Right lobe of liver (tissue), 6 donors: Measurements from ENCODE around the gene HDC. TPM values are rescaled to one million over a fixed set of nuclear protein-coding genes. Genes with fewer than 3 reads are reported as not detected.
A peak's percentile ranks its signal among the peaks of the same experiment; 100 is the strongest.

Source experiments
- ATAC-seq, 4 donors: fragments of 200-7000 bp; cut with Tn5 transposase; one replicate each; pipeline ENCODE4 v1.9.1; 2020; ENCODE audit warnings: mild to moderate bottlenecking in 4 of 4, moderate library complexity in 4 of 4
- DNase-seq, 3 donors: peaks; one replicate each; pipeline ENCODE4 v3.0.0-alpha.2; 2020
- H3K27ac ChIP-seq, 3 donors: fragments of 200-600 bp; one replicate each; pipeline ENCODE4 v1.8.0; 2022
- H3K27me3 ChIP-seq, 2 donors: fragments of 200-600 bp; one replicate each; pipeline ENCODE4 v1.8.0; 2022
- H3K36me3 ChIP-seq, 4 donors: fragments of 200-600 bp; sonication (generic) in 1 of 4; one replicate each; pipeline versions ENCODE4 v1.5.1 to v1.8.0; 2017 to 2022; ENCODE audit warnings: control low read depth in 1 of 4
- H3K4me1 ChIP-seq, 4 donors: fragments of 200-600 bp; sonication (generic) in 1 of 4; one replicate each; pipeline versions ENCODE4 v1.5.1 to v1.8.0; 2017 to 2022; ENCODE audit warnings: control low read depth in 1 of 4
- H3K4me3 ChIP-seq, 3 donors: fragments of 200-600 bp; one replicate each; pipeline ENCODE4 v1.8.0; 2022
- H3K9me3 ChIP-seq, 4 donors: fragments of 200-600 bp; sonication (generic) in 1 of 4; one replicate each; pipeline versions ENCODE4 v1.5.1 to v1.8.0; 2017 to 2022; ENCODE audit warnings: control low read depth in 1 of 4
- CTCF ChIP-seq, 4 donors: fragments of 200-600 bp in 3 of 4; fragments of 450-650 bp in 1 of 4; IDR thresholded peaks; one replicate each; pipeline versions ENCODE4 v1.5.1 to v1.8.0; 2016 to 2022; ENCODE audit warnings: antibody characterized with exemption in 4 of 4, mild to moderate bottlenecking in 2 of 4
- POLR2A ChIP-seq: fragments of 450-650 bp; IDR thresholded peaks from one replicate; pipeline ENCODE4 v1.6.1; 2017; ENCODE audit warnings: antibody characterized with exemption, mild to moderate bottlenecking
- WGBS: methylation state at CpG from one replicate; pipeline ENCODE4 v1.1.6; 2018; ENCODE audit warnings: low coverage, low lambda C conversion rate; ENCODE audit not compliant: insufficient coverage; ENCODE audit errors: missing lambda C conversion rate; 5-methylcytosine and 5-hydroxymethylcytosine counted together
- intact Hi-C, 2 donors: fragments of 100-400 bp; cut with DNase I; formaldehyde crosslinking; loops; one replicate each; pipeline versions ENCODE4 v1.11.2 to v1.14.1; 2022
- total RNA-seq, 6 experiments: library from RNA; depleted of rRNA in 2 of 6; stranded (reverse); fragments of >200 nt in 2 of 6; fragmentation: NEBNext Ultra II Directional in 3 of 6; extraction: Animal tissue kit (Norgen Biotek cat#: 25700) in 3 of 6; gene quantifications; one replicate each; pipeline versions ENCODE4 v1.1.0 to v1.2.4, GENCODE V29; 2016 to 2023
- donor health status: DM: no; HTN: yes; CAD: no.
- donor health status: DM: no; HTN: no; CAD: no.
- donor health status: DM: no; HTN: no; CAD: no.
- donor health status: DM: no; HTN: yes; CAD: no.
- donor health status: DM: no; HTN: yes; CAD: no.

The HDC gene
- total RNA-seq, 6 experiments from 2014 or later: 0.26 to 0.47 (median 0.34) TPM; not detected in 3

GRCh38 chr15:50233192-50233736 is 32.3 kb downstream of the HDC start:
- Histone ChIP-seq H3K27ac (peak overlapping the region in 1 of 3 donors; percentile 14), H3K4me3 (no peak overlapping the region), H3K27me3 (no peaks in the 10 kb centered on the region), H3K36me3 (peaks cover 0 to 34% (median 4%) of the 10 kb centered on the region in 4 donors), H3K9me3 (no peaks in the 10 kb centered on the region), H3K4me1 (peaks cover 0 to 45% (median 11%) of the 10 kb centered on the region in 4 donors)
- no peak for TF ChIP-seq POLR2A
- no peak for TF ChIP-seq CTCF (IDR thresholded peaks at IDR 0.05)
- intact Hi-C loops: no loop called here
- no peak for DNase-seq
- no peak for ATAC-seq

- intact Hi-C loops: no loop called here
- ATAC-seq: no peak
- H3K27ac ChIP-seq: peak overlapping the region in 1 of 3 donors; percentile 14
- H3K36me3 ChIP-seq: peaks cover 0 to 37% (median 6%) of the 10 kb centered on the region in 4 donors
- no peaks in the 10 kb centered on the region for H3K27me3 ChIP-seq
- H3K9me3 ChIP-seq: no peaks in the 10 kb centered on the region
- TF ChIP-seq POLR2A: no peak
- TF ChIP-seq CTCF (IDR thresholded peaks at IDR 0.05): no peak
- H3K4me1 ChIP-seq: peaks cover 0 to 42% (median 11%) of the 10 kb centered on the region in 4 donors
- DNase-seq: no peak
- 73% methylated on average over 2 of the region's 2 CpGs for WGBS
- no peak overlapping the region for H3K4me3 ChIP-seq
Measured at GRCh38 chr15:50232791-50233190, 32.7 kb downstream of the HDC start.

GRCh38 chr15:50231761-50232160 is 33.8 kb downstream of the HDC start:
- no peak overlapping the region for H3K4me3 ChIP-seq
- peaks cover 0 to 41% (median 15%) of the 10 kb centered on the region in 4 donors for H3K4me1 ChIP-seq
- intact Hi-C loops: no loop called here
- no peak for TF ChIP-seq CTCF (IDR thresholded peaks at IDR 0.05)
- TF ChIP-seq POLR2A: no peak
- no peak overlapping the region for H3K27ac ChIP-seq
- DNase-seq (no peak), ATAC-seq (no peak)
- H3K27me3 ChIP-seq: no peaks in the 10 kb centered on the region
- H3K9me3 ChIP-seq: no peaks in the 10 kb centered on the region
- peaks cover 0 to 47% (median 10%) of the 10 kb centered on the region in 4 donors for H3K36me3 ChIP-seq

GRCh38 chr15:50229336-50229735 is 36.2 kb downstream of the HDC start:
- 80% methylated on average over 3 of the region's 3 CpGs for WGBS

More at GRCh38 chr15:50229336-50229735, 36.2 kb downstream of the HDC start:
- no peak for ATAC-seq
- peaks cover 0 to 46% (median 21%) of the 10 kb centered on the region in 4 donors for H3K4me1 ChIP-seq
- no peak overlapping the region for H3K4me3 ChIP-seq
- H3K27ac ChIP-seq: no peak overlapping the region
- DNase-seq: no peak
- intact Hi-C loops: no loop called here
- TF ChIP-seq POLR2A (no peak), CTCF (IDR thresholded peaks at IDR 0.05) (no peak)
- no peaks in the 10 kb centered on the region for H3K27me3 ChIP-seq
- H3K36me3 ChIP-seq: peaks cover 0 to 50% (median 10%) of the 10 kb centered on the region in 4 donors
- H3K9me3 ChIP-seq: no peaks in the 10 kb centered on the region
